ENCODE measurements around the gene HRH4.

DNA sequence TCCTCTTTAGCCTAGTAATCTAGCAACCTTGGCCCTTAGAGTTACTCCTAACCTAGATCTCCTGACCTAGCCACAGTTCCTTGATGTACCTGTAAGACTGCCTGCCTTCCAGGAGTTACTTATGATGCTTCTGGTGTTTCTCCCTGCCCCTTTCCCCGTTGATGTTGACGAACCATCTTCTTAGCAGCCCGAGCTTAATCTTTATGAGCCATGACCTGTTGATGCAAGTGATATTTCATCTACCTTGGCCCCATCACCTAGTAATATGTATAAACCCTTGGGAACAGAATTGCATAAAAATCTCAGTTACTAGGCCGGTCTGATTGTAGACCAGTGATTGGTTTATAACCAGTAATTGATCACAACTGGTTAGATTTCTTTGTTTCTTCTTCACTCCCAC lies 31.2 kb upstream of the HRH4 start:
- TF ChIP-seq, protein P1, sequence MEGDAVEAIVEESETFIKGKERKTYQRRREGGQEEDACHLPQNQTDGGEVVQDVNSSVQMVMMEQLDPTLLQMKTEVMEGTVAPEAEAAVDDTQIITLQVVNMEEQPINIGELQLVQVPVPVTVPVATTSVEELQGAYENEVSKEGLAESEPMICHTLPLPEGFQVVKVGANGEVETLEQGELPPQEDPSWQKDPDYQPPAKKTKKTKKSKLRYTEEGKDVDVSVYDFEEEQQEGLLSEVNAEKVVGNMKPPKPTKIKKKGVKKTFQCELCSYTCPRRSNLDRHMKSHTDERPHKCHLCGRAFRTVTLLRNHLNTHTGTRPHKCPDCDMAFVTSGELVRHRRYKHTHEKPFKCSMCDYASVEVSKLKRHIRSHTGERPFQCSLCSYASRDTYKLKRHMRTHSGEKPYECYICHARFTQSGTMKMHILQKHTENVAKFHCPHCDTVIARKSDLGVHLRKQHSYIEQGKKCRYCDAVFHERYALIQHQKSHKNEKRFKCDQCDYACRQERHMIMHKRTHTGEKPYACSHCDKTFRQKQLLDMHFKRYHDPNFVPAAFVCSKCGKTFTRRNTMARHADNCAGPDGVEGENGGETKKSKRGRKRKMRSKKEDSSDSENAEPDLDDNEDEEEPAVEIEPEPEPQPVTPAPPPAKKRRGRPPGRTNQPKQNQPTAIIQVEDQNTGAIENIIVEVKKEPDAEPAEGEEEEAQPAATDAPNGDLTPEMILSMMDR (IDR thresholded peaks at IDR 0.05; ENCODE audit: low read depth, low read length), result no peak
- TF ChIP-seq, protein P2, sequence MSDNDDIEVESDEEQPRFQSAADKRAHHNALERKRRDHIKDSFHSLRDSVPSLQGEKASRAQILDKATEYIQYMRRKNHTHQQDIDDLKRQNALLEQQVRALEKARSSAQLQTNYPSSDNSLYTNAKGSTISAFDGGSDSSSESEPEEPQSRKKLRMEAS (IDR thresholded peaks at IDR 0.05; ENCODE audit: low read depth, low read length), result no peak
- TF ChIP-seq POLR2A (IDR thresholded peaks at IDR 0.05; ENCODE audit: extremely low read depth, insufficient read length), result no peak
